Esophagus squamous epithelium (tissue), 4 donors: ENCODE results near the gene LAMB3.

Source experiments
- CTCF ChIP-seq, 6 experiments: fragments of 450-650 bp in 4 of 6; fragments of 200-600 bp in 2 of 6; sonication (generic) in 2 of 6; IDR thresholded peaks; one replicate each; pipeline ENCODE4 v1.5.1; 2016 to 2019; ENCODE audit warnings: antibody characterized with exemption in 6 of 6, mild to moderate bottlenecking in 4 of 6, moderate library complexity in 4 of 6
- POLR2A ChIP-seq, 4 donors: fragments of 450-650 bp; IDR thresholded peaks; one replicate each; pipeline ENCODE4 v1.6.1; 2017; ENCODE audit warnings: antibody characterized with exemption in 4 of 4, mild to moderate bottlenecking in 4 of 4, moderate library complexity in 3 of 4

GRCh38 chr1:209576392-209577197 lies 75.6 kb downstream of the LAMB3 start:
- peak; percentile 80 to 93 (median 87) for TF ChIP-seq CTCF (IDR thresholded peaks at IDR 0.05)
- TF ChIP-seq POLR2A (IDR thresholded peaks at IDR 0.05) = no peak
